ENCODE measurements around the gene TMEM132E.

The TMEM132E gene

GRCh38 chr17:34586346-34586846, 7.0 kb downstream of the TMEM132E start:
- no peak overlapping the region for H3K4me3 ChIP-seq (ENCODE audit: low read depth, low read length)
- no peak for TF ChIP-seq CTCF (IDR thresholded peaks at IDR 0.05; ENCODE audit: insufficient read depth, low read depth, low read length, missing control alignments)
- DNase-seq (ENCODE audit: low read depth) = no peak

GRCh38 chr17:34588266-34588665, 8.9 kb downstream of the TMEM132E start:
- no peak for TF ChIP-seq CTCF (IDR thresholded peaks at IDR 0.05; ENCODE audit: insufficient read depth, low read depth, low read length, missing control alignments)
- no peak overlapping the region for H3K4me3 ChIP-seq (ENCODE audit: low read depth, low read length)
- no peak for DNase-seq (ENCODE audit: low read depth)

DNA sequence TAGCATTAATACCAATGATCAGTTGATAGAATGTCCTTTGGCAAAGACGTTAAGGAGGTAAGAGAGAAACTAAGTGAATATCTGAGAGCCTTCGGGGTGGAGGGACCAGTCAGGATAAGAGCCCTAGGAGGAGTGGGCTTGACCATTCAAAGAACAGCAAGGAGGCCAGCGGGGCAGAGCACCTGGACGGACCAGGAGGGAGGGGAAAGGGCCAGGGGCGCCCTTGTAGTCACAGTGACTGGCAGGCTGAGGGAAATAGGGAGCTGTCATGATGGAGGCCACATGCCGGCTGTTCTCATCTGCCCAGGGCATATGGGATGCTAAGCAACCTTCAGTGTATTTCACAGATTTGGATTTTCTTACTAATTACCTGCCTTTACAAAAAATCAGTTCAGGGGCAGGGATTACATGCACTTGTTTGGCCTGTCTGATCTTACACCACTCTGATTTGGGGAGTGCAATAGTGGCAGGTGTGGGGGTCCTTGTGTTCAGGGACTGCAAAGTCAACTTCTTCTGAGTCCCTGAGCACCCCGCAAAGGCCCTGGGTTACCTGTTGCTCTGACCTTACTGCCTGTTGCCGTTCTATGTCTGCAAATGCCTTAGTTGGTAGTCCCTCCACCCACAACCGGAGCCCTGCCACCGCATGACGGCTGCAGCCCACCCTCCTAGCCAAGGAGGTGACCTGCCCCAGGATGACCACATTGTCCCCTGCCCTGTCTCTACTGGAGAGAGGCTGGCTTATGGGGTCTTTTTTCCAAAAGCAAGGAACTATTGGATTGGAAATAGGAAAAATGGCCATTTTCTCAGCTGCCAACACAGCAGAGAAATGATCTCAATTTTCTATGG, 10.0 kb downstream of the TMEM132E start:
- DNase-seq (ENCODE audit: low read depth) = no peak
- H3K4me3 ChIP-seq (ENCODE audit: low read depth, low read length) = no peak overlapping the region
- TF ChIP-seq CTCF (IDR thresholded peaks at IDR 0.05; ENCODE audit: insufficient read depth, low read depth, low read length, missing control alignments) = no peak

DNA sequence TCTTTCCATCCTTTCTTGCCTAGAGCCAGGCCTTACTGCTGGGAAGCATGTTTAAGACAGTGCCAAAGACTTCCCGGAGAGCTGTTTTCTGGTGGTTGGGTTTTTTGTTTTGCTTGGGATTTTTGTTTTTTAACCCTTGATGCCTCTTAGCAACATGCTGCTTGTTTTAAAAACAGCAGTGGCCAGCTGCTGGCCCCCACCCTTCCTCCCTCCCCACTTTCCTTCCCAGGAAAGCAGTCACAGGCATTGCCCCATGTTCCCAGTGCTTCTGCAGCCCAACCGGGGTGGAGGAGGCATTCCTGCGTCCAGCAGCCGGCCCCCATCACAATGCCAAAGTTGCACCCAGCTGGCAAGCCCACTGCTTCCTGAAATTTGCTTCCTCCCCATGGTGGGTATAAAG, 12.6 kb downstream of the TMEM132E start:
- no peak overlapping the region for H3K4me3 ChIP-seq (ENCODE audit: low read depth, low read length)
- DNase-seq (ENCODE audit: low read depth) = no peak
- no peak for TF ChIP-seq CTCF (IDR thresholded peaks at IDR 0.05; ENCODE audit: insufficient read depth, low read depth, low read length, missing control alignments)

DNA sequence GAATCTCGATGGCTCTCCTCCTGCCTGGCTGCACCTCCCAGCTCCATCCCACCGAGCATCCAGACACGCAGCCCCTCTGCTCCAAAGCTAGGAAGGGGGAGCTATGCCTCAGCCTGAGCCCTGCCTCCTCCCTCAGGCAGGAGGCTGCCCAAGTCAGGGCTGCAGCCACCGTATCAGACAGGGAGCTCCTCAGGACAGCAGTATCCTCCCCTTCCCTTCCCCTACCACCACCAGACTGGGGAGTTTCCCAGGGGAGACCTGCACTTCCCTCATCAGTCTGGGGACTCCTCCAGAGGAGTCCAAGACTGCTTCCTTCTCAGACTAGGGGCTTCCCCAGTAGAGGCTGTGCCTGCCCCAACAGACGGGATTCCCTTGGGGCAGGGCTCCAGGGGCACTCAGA, 17.5 kb downstream of the TMEM132E start:
- H3K4me3 ChIP-seq (ENCODE audit: low read depth, low read length) = no peak overlapping the region
- no peak for DNase-seq (ENCODE audit: low read depth)
- no peak for TF ChIP-seq CTCF (IDR thresholded peaks at IDR 0.05; ENCODE audit: insufficient read depth, low read depth, low read length, missing control alignments)

- H3K4me3 ChIP-seq (ENCODE audit: low read depth, low read length) = no peak overlapping the region
- no peak for TF ChIP-seq CTCF (IDR thresholded peaks at IDR 0.05; ENCODE audit: insufficient read depth, low read depth, low read length, missing control alignments)
- no peak for DNase-seq (ENCODE audit: low read depth)
Observed at GRCh38 chr17:34598161-34598776, 18.9 kb downstream of the TMEM132E start.
